HG03520 (cell line): ENCODE measurements around the gene LIPI.
"Not testable (repeated sequence)": the region's sequence is repeated elsewhere in the genome, so short reads cannot be mapped to it uniquely, and the experiment has no call there.

ENCODE experiments used
- ATAC-seq: cut with Tn5 transposase; IDR thresholded peaks from one replicate; pipeline ENCODE4 v1.9.1; 2021; ENCODE audit warnings: mild to moderate bottlenecking, moderate library complexity; ENCODE audit not compliant: unreplicated experiment

The LIPI gene

DNA sequence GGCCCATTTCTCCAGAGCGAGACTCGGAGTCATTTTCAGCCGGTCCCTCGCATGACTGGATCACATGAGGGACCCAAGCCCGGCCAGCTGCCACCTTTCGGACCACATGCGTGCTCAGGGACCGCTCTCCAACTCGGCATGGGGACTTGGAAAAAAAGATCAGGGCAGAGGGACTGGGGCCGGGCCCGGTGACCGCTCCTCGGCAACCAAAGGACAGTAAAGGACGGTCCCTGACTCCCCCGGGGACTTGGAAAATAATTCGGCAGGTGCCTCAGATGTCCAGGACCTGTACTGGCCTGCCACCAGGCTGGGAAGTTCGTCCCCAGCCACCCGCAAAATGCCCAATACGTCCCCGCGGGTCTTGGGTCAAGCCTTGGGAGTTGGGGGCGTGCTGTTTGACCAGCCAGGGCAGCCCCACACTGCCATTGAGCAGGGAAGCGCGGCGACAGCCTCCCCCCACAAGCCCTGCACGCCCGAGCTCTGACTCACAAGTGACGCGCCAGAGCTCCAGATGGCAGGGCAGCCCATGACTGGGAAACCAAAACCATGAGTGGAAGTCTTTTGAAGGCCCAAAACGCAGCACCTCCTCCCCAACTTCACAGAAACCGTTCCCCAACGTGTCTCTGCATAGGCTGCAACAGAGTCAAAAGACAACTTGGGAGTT lies 134.5 kb downstream of the LIPI start:
- peak; percentile 60 for ATAC-seq

DNA sequence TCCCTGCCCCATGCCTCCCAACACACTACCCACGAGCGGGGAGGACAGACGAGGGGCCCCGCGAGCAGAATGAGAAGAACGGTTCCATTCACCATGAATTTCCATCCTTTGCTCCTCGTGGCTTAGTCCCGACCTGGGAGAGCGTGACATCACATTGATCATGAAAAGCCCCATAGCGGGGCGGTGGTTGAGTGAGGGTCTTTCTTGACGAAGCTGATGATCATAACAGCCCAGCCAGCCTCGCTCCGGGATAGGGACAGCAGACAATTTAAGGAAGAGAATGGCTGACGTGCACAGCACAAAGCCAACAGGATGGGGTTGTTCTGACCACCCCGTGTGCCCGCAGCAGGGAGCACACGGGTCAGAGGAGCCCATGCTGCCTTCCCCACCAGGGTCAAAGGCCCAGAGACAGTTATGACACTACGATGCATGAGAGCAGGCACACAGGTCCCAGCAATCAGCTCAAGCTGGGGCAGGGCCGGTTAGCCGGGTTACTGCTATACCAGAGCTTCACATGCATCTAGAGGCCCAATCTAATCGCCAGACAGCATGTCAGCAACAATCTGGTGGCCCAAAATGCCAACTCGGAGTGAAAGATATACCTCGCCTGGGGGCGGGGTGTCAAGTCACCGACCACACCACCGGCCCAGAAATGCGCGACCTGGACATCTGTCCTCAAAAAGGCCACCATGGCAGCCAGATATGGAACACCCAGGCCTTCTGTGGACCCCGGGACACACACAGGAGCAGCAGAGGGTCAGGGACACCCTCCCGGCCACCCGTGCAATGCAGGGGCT lies 135.2 kb downstream of the LIPI start:
- no peak for ATAC-seq

DNA sequence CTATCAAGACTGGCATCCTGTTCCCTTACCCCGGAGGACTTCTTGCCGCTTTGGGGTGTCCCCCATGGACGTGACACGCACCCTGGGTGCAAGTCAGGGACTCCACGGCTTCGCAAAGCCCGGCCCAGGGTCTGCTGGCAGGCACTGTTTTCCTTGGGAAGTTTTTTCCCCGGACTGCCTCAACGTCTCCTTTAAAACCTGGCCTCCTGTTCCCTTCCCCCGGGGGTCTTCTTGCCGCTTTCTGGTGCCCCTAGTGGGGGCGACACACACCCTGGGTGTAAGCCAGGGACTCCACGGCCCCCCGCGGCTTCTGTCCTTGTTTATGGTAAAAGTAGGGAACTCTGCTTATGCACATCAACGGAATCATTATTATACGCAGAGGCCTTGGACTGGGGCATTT lies 136.6 kb downstream of the LIPI start:
- ATAC-seq: no peak

DNA sequence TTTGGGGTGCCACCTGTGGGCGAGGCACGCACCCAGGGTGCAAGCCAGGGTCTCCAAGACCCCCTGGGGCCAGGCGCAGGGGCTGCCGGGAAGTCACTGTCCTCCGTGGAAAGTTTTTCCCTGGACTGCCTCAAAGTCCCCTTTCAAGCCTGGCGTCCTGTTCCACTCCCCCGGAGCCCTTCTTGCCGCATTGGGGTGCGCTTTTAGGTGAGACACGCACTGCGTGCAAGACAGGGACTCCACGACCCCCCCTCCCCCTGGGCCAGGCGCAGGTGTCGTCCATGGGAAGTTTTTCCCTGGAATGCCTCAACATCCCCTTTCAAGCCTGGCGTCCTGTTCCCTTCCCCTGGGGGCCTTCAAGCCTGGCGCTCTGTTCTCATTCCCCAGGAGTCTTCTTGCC lies 137.1 kb downstream of the LIPI start:
- no peak for ATAC-seq

DNA sequence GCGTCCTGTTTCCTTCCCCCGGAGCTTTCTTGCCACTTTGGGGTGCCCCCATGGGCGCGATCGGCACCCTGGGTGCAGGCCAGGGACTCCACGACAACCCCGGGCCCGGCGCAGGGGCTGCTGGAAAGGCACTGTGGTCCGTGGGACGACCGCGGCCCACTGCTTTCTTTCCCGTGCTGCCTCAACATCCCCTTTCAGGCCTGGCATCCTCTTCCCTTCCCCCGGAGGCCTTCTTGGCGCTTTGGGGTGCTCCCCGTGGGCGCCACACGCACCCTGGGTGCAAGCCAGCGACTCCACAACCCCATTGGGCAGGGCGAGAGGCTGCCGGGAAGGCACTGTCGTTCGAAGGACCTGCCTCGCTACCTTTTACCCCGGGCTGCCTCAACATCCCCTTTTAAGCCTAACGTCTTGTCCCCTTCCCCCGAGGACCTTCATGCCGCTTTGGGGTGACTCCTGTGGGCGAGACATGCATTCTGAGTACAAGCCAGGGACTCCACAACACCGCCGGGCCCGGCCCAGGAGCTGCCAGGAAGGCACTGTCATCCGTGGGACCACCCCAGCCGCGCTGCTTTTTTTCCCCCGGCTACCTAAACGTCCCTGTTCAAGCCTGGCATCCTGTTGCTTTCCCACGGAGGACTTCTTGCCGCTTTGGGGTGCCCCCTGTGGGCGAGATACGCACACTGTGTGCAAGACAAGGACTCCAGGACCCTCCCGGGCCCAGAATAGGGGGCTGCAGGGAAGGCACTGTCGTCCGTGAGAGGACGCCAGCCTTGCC lies 137.8 kb downstream of the LIPI start:
- no peak for ATAC-seq

DNA sequence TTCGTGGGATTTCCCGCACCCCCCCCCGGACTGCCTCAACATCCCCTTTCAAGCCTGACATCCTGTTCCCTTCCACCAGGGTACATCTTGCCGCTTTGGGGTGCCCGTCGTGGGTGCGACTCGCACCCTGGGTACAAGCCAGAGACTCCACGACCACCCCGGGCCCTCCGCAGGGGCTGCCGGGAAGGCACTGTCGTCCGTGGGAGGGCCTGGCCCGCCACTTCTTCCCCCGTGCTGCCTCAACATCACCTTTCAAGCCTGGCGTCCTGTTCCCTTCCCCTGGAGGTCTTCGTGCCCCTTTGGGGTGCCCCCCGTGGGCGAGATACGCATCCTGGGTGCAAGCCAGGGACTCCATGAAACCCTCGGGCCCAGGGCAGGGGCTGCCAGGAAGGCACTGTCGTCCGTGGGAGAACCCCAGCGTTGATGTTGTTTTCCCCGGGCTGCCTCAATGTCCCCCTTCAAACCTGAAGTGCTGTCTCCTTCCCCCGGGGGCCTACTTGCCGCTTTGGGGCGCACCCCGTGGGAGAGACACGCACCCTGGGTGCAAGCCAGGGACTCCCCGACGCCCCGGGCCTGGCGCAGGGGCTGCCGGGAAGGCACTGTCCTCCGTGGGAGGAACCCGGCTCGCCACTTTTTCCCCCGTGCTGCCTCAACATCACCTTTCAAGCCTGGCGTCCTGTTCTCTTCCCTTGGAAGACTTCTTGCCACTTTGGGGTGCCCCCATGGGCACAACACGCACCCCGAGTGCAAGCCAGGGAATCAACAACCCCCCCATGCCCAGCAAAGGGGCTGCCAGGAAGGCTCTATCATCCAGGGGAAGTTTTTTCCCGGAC lies 138.6 kb downstream of the LIPI start:
- no peak for ATAC-seq

DNA sequence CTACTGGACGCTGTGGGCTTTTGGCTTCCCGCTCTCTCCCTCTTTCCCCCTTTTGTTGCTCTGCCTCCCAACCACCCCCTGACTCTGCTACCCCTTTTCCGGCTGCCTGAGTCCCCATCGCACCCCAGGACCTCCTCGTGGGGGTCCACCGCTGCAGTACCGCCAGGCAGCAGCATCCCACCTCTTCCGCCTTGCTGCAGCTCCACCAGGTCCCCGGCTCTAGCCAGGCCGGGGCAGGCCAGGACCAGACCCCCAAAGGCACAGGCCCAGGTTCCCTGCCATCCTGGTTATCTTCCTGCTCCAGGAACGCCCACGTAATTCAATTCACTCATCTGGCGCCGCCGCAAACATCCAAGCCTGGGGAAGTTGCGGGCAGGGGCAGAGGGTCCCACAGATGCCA lies 139.8 kb downstream of the LIPI start:
- ATAC-seq: no peak

DNA sequence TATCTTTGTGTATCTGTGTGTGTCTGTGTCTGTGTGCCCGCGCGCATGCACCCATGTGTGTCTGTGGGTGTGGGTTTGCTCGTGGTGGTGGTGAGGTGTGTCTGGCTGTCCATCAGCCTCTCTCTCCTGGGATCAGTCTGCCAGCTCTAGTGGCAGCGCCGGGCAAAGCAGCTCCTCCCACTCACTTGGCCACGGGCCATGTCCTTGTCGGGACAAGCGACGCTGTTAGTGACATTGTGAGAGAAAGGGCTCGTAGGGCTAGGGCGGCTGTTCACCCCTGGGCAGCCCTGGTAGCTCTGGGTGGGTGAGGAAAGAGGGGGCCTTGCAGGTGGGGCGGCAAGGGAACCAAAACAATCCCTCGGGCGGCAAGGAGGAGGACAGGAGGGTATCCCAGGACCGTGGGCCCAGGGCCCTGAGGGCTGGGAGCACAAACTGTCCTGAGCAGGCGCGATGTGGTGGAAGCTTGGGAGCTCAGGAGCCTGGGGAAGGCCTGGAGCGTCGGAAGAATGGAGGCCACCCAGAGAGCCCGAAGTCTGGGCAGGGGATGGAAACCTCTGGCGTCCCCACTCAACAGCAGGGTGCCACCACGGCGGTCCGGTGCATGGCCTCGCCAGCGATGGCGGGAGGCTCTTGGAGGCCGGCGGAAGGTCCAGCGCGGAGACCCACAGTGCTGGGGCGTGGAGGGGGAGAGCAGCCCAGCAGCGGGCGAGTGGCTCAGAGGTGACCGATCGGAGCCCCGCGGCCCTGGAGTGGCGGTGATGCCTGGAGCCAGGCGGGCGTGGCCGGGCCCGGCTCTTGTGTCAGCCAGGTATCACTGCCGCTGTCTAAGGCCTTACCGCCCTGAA lies 140.5 kb downstream of the LIPI start:
- no peak for ATAC-seq

DNA sequence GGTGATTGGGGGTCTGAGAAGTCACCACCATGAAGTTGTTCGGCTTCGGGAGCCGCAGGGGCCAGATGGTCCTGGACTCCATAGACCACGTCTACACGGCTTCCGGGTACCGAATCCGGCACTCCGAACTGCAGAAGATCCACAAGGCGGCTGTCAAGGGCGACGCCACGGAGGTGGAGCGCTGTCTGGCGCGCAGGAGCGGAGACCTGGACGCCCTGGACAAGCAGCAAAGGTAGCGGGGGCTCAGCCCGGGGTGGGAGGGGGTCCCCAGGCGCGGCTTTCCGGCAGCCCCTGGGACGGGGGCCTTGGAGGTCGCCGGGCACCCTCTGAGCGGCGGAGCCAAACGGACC lies 146.5 kb downstream of the LIPI start:
- no peak for ATAC-seq

DNA sequence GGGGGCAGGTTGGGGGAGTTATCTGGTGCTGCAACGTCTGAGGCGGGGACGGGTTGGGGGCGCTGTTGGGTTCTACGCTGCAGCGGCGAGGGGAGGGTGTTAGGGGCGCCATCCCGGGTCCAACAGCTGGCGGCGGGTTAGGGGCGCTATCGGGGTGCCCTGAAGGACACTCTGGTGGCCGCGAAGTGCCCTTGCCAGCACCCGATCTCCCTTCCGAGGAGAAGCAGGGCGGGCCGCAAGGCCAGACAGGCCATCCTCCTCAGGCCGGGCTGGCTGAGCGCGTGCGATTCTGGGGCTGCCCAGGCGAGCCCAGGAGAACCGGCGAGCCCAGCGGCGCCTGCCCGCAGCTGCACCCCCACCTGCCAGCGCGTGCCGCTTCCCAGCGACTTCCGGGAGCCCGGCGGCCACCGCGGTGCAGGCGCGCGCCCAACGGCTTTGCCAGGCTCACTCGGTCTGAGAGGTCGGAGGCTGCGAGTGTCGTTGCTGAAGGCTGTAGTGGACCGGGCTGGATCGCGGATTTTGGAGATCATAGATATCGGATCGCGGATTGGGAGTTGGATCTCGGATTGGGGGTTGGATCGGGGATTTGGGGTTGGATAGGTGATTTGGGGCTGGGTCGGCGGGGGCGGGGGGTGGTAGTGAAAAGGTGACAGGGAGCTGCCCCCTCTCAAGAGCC lies 147.0 kb downstream of the LIPI start:
- not testable (repeated sequence) for ATAC-seq

DNA sequence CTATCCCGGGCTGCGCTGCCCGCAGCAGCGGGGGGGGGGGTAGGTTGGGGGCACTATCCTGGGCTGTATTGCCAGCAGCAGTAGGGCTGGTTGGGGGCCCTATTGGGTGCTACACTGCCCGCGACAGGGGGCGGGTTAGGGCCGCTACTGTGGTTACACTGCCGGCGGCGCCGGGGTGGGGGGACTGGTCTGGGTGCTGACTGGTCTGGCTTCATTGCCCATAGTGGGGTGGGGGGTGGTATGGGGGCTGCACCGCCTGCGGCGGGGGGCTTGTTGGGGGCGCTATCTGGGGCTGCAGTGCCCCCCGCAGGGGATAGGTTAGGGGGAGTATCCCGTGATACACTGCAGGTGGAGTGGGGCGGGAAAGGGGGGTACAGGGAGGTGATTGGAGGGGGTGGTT lies 148.1 kb downstream of the LIPI start:
- ATAC-seq: not testable (repeated sequence)

DNA sequence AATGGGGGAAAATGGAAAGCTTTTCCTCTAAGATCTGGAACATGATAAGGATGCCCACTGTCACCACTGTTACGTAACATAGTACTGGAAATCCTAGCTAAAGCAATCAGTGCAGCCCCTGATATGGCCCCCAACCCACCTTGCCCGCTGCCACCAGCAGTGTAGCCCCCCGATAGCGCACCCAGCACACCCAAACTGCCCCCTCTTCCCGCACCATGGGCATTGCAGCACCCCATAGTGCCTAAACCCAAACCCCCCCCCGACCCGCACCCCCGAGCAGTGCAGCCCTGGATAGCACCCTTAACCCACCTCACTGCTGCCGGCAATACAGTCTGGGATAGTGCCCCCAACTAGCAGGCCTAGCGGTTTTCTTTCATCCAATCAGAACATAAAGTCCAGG lies 148.9 kb downstream of the LIPI start:
- ATAC-seq: not testable (repeated sequence)

DNA sequence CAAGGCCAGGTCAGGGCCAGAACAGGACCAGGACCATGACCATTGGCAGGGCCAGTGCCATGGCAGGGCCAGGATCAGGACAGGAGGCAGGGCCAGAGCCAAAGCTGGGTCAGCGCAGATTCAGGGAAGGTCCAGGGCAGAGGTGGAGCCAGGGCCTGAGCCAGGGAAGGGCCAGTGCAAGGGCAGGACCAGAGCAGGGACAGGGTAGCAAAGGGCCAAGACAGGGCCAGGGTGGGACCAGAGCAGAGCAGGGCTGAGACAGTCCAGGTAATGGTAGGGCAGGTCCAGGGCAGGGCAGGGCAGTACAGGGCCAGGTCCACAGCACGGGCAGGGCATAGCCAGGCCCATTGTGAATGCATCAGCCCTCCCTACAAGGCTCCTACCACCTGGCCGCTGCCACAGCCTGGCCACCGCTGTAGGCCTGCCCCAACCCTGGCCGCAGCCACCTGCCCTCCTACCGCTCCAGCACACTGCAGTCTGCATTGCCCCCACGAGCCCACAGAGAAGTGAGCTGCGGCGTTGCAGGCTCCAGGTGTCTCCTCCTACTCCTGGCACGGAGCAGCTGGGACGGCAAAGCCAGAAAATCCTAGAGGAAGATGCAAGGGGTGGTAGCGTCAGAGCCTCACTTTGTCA lies 151.6 kb downstream of the LIPI start:
- ATAC-seq: not testable (repeated sequence)
